Stimulated activated CD8-positive, alpha-beta memory T cell treated with anti-CD3 and anti-CD28 coated beads, Interleukin-4, amount 100 ng/mL, for 24 hours (primary cell): ENCODE data around the gene ARL15.

Experiments used
- DNase-seq: peaks from one replicate; pipeline ENCODE4 v3.0.0-alpha.2; 2020; ENCODE audit warnings: low read depth

The ARL15 gene

DNA sequence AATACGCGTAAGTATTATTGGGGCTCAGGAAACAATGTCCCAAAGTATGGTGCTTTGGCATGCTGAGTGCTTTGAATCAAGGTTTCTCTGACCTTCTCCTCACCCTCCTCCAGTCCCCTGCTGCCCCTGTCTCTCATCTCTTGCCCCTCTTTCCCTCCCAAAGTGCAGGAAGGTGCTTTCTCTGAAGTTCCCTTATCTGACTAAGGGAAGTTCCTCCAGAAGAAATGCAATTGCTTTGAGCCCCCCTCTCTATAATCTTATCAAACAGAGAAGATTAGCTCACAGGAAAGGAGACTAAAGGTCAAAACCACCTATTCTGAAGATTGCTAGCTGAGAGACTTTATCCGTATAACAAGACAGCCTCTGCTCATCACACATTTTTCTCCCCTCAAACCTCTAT, 288.1 kb downstream of the ARL15 start:
- DNase-seq: no peak

- DNase-seq: no peak
These were observed 288.8 kb downstream of the ARL15 start for GRCh38 chr5:54021431-54022164.

GRCh38 chr5:54018438-54018837, 291.9 kb downstream of the ARL15 start:
- no peak for DNase-seq

GRCh38 chr5:54017580-54017979, 292.8 kb downstream of the ARL15 start:
- no peak for DNase-seq

- peak; percentile 2 for DNase-seq
These were observed 296.7 kb downstream of the ARL15 start for GRCh38 chr5:54013556-54014194.

DNA sequence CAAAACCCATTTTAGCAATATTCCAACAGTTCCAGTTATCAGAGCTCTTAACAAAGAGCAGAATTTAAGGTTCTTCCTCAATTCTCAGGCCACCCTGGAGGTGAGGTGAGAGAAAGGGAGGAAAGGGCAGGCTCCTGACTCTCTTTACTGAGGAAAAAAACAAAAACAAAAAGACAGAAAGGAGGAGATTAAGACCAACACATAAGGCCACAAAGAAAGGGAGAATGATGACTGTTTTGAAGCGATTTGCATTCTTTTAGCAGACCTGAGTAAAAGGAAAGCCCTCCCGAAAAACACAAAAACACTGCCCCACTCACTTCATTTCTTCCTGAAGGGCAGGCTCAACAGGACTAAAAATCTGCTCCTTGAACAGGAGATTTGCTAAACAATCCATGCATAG, 300.5 kb downstream of the ARL15 start:
- DNase-seq: no peak

DNA sequence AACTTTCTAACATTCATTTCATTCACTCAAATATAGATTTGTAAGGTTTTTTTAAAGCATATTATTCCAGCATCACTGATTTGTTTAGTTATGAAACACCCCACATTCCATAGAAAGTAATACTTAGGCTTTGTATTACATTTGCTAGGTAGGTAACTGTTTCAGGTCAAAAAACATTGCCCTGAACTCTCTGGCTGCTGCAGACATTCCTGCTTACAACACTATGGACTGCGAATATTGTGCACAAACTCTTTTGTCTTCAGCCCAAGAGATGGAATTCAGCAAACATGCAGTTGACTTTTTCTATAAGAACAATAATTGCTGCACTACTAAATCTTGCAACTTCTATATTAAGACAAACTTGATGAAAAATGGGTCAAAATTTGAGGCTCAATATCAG, 301.0 kb downstream of the ARL15 start:
- no peak for DNase-seq

- DNase-seq: no peak
These were observed 302.3 kb downstream of the ARL15 start for GRCh38 chr5:54007827-54008777.

DNA sequence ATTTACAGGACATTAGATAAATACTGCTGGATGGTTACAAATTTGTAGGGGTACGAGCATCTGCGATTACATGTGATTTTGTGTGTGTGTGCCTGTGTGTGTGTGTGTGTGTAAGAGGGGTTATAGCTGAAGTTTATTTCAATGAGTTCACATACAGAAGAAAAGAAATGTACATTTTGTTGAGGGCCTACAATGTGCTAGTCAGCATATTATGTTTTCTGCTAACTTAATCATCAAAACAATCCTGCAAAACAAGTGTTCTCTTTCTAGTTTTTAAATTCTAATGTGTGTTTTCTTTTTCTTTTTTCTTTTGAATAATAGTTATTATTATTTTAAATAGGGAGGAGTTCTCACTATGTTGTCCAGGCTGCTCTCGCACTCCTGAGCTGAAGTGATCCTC, 305.7 kb downstream of the ARL15 start:
- no peak for DNase-seq

- no peak for DNase-seq
These were observed 307.6 kb downstream of the ARL15 start for GRCh38 chr5:54002779-54003178.

- DNase-seq: no peak
These were observed 308.2 kb downstream of the ARL15 start for GRCh38 chr5:54001976-54002775.

DNA sequence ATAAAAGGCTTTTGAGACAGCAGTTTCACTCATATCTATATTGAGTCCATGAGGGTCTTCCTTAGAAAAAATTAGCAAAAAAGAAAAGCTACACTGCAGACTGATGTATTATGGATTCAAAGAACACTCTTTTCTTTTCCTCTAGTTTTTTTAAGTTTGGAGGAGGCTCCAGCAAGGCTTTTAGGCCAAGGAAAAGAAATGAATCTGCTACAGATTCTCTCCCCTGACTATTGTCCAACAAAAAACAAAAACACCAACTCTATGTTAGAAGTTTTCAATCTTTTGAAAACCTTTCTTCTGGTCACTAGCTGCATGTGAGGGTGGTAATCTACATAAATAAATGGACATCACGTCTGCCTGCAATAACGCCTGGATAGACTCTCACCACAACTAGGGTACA, 310.4 kb downstream of the ARL15 start:
- DNase-seq: no peak

GRCh38 chr5:53997736-53998627, 312.4 kb downstream of the ARL15 start:
- DNase-seq: no peak

DNA sequence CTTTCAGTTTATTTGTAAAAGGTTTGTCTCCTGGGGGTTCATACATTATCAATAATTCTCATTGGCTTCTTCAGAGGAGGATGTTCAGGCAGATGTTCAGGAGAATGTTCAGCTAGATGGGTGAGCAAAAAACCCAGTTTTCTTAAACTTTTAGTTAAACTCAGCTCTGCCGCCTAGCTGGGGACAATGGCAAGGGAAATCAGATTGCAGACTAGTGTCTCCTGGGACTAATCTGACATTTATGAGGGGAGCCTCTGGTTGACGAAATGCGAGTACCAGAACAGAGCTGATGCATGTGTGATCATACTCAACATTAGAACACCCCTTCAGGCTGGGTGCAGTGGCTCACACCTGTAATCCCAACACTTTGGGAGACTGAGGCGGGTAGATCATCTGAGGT, 314.4 kb downstream of the ARL15 start:
- DNase-seq: no peak

DNA sequence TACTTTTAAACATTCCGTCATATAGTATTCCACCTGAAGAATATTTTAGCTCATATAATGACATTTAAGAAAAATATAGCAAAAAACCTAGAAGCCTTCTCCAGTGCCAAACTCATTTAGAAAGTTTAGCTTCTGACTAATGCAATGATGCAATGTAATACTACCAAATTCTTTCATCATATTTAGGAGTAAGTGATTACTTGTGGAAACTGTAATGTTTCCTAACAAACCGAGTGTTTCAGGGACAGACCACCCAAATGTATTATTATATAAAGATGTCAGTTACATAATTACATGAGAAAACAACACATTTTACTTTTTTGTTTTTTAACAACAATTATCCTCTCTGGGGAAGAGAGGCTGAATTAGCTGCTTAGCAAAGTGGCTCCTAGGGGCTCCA, 316.2 kb downstream of the ARL15 start:
- DNase-seq: no peak

DNA sequence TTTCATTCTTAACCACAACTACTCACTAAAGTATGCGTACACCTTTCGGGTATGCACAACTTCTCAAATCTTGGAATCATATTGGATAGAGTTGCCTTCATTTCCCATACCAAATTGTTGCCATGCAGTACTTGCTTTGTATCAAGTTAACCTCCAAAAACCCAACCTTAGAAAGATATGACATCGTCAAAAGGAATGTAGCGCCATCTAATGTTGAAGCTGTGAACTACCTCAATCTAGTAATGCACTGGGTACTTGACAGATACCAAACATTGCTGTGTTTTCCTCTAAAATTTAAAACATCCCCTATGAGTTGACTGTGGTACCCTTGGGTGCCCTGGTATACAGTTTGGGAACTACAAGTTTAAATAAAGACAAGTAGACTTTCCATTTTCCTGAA, 318.4 kb downstream of the ARL15 start:
- DNase-seq: no peak

DNA sequence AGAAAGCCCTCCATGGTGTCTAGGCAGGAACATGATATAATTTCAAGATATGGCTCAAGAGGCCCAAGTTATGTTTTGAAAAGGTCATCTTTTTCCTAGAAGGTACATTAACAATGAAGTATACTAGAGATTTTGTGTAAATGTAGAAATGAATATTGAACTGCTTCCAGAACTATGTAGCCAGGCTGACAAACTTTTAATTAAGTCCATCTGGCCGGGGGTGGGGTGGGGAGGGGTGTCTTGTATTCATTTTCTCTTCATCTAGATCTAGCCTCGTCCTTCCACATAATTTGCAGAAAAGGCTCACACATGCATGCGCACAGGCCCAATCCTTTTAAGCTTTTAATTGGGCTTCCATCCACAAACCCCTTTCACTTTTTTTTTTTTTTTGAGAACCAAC, 323.3 kb downstream of the ARL15 start:
- DNase-seq: no peak

GRCh38 chr5:53985796-53986195, 324.6 kb downstream of the ARL15 start:
- no peak for DNase-seq

GRCh38 chr5:53984971-53985370, 325.4 kb downstream of the ARL15 start:
- no peak for DNase-seq

DNA sequence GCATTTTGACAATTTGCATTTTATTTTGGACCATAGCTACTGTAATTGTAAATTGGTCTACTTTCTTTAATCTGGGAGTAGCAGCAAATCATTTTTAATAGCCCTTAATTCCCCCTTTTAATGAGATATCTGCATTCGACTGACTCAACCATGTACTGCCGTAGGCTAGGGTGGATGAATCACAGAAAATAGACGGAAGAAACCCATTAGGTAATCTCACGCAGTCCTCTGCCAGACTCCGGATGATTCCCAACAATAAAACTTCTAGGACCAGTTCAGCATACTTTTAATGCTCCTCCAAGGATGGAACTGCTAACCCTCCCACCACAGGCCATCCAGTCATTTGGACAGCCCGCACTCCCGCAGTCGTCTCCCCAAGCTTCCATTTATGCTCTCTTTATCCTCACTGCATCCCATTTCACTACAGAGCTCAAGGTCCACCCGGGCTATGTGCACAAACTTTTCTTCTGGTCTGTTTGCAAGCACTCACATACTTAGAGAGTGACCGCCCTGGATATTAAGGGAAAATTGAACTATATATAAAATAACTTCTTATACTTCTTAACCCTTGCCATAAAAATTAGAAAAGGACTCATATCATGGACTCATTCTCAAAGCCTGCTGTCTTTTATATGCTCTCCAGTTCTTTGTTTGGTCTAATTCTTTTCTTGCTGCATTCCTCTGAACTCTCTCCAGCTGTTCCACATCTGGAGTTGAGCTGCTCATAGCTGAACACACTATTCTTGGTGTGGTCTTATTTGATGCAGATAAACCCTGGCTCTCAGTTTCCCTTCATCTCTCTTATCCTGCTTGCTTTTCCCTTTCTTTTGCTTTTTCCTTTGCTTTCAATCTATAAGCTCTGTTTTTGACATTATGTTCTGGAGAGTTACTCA, 326.6 kb downstream of the ARL15 start:
- DNase-seq: no peak
